KMS-11 (cell line): ENCODE measurements around the gene SLC22A16.
"Not testable (repeated sequence)": the region's sequence is repeated elsewhere in the genome, so short reads cannot be mapped to it uniquely, and the experiment has no call there.

Experiments used
- H2AFZ ChIP-seq: fragments of 200-600 bp; sonication (generic); 2 replicates; pipeline ENCODE4 v1.6.1; 2016; ENCODE audit warnings: antibody characterized with exemption, mixed run types, low read depth
- H3K27ac ChIP-seq: fragments of 200-600 bp; sonication (generic); 2 replicates; pipeline ENCODE4 v1.6.1; 2016; ENCODE audit warnings: mild to moderate bottlenecking, mixed run types
- H3K27me3 ChIP-seq: fragments of 200-600 bp; sonication (generic); 2 replicates; pipeline ENCODE4 v1.6.1; 2017; ENCODE audit warnings: mild to moderate bottlenecking, low read depth, mixed run types, moderate library complexity; ENCODE audit not compliant: insufficient read depth
- H3K36me3 ChIP-seq: fragments of 200-600 bp; sonication (generic); 2 replicates; pipeline ENCODE4 v1.6.1; 2017; ENCODE audit warnings: mild to moderate bottlenecking, mixed run types; ENCODE audit not compliant: insufficient read depth
- H3K4me1 ChIP-seq: fragments of 200-600 bp; sonication (generic); 2 replicates; pipeline ENCODE4 v1.6.1; 2016; ENCODE audit warnings: mild to moderate bottlenecking, low read depth, mixed run types; ENCODE audit not compliant: poor library complexity, severe bottlenecking
- H3K4me2 ChIP-seq: fragments of 200-600 bp; sonication (generic); 2 replicates; pipeline ENCODE4 v1.7.0; 2016; ENCODE audit warnings: mild to moderate bottlenecking, mixed run types
- H3K4me3 ChIP-seq: fragments of 200-600 bp; sonication (generic); IDR thresholded peaks from 2 replicates; pipeline ENCODE4 v1.6.1; 2017; ENCODE audit warnings: low read depth, low read length, mixed read lengths; ENCODE audit not compliant: insufficient read depth
- H3K79me2 ChIP-seq: fragments of 200-600 bp; sonication (generic); 2 replicates; pipeline ENCODE4 v1.6.1; 2016; ENCODE audit warnings: low read depth, mixed run types; ENCODE audit not compliant: insufficient read depth
- H3K9ac ChIP-seq: fragments of 200-600 bp; sonication (generic); 2 replicates; pipeline ENCODE4 v1.6.1; 2016; ENCODE audit warnings: mild to moderate bottlenecking, mixed run types
- H4K20me1 ChIP-seq: fragments of 200-600 bp; sonication (generic); 2 replicates; pipeline ENCODE4 v1.6.1; 2016; ENCODE audit warnings: mild to moderate bottlenecking, mixed run types; ENCODE audit not compliant: insufficient read depth
- TF ChIP-seq, protein P1 (sequence below): fragments of 200-600 bp; sonication (generic); conservative IDR thresholded peaks from 2 replicates; pipeline ENCODE4 v1.6.1; 2017; ENCODE audit warnings: low read depth, mild to moderate bottlenecking, antibody characterized with exemption, low read length, moderate library complexity, mixed read lengths

Gene SLC22A16

DNA sequence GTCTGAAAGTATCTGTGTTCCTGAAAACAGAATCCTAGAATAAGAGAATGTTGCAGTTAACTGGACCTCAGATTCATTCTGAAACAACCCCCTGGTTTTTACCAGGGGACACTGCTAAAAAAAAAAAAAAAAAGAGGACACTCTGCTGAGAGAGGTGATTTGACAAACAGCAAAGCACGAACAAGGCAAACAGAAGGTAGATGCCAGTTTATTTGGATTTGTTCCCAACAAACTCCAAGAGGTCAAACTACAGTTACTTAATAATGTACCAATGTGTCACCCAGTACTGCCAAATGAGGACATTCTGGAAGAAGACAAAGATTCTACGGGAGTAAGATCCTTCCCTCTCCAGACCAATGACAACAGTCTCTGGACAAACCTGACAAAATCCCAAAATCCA, 40.6 kb upstream of the SLC22A16 start:
- no peaks in the 10 kb centered on the region for H3K79me2 ChIP-seq
- H3K9ac ChIP-seq, result no peak overlapping the region
- H2AFZ ChIP-seq, result no peak overlapping the region
- H3K27me3 ChIP-seq, result no peaks in the 10 kb centered on the region
- TF ChIP-seq, protein P1, sequence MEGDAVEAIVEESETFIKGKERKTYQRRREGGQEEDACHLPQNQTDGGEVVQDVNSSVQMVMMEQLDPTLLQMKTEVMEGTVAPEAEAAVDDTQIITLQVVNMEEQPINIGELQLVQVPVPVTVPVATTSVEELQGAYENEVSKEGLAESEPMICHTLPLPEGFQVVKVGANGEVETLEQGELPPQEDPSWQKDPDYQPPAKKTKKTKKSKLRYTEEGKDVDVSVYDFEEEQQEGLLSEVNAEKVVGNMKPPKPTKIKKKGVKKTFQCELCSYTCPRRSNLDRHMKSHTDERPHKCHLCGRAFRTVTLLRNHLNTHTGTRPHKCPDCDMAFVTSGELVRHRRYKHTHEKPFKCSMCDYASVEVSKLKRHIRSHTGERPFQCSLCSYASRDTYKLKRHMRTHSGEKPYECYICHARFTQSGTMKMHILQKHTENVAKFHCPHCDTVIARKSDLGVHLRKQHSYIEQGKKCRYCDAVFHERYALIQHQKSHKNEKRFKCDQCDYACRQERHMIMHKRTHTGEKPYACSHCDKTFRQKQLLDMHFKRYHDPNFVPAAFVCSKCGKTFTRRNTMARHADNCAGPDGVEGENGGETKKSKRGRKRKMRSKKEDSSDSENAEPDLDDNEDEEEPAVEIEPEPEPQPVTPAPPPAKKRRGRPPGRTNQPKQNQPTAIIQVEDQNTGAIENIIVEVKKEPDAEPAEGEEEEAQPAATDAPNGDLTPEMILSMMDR, result no peak
- H3K4me3 ChIP-seq, result no peak overlapping the region
- H3K27ac ChIP-seq, result no peak overlapping the region
- no peak overlapping the region for H3K4me2 ChIP-seq
- H3K4me1 ChIP-seq, result no peaks in the 10 kb centered on the region
- no peaks in the 10 kb centered on the region for H3K36me3 ChIP-seq
- no peaks in the 10 kb centered on the region for H4K20me1 ChIP-seq

DNA sequence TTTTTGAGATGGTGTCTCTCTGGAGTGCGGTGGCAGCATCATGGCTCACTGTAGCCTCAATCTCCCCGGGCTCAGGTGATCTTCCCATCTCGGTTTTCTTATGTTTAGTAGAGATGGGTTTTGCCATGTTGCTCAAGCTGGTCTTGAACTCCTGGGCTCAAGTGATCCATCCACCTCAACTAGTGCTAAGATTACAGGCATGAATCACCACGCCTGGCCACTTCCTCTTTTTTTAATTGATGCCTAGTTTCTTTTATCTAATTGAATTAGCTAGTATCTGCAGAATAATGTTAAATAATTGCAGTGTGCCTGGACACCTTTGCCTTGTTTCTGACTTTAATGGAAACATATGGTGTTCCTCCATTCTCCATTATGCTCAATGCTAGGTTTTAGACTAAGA, 38.4 kb upstream of the SLC22A16 start:
- H3K9ac ChIP-seq, result no peak overlapping the region
- no peak overlapping the region for H3K27ac ChIP-seq
- H3K4me2 ChIP-seq, result no peak overlapping the region
- no peaks in the 10 kb centered on the region for H4K20me1 ChIP-seq
- no peaks in the 10 kb centered on the region for H3K79me2 ChIP-seq
- no peaks in the 10 kb centered on the region for H3K4me1 ChIP-seq
- TF ChIP-seq, protein P1, result no peak
- no peak overlapping the region for H2AFZ ChIP-seq
- no peak overlapping the region for H3K4me3 ChIP-seq
- H3K36me3 ChIP-seq, result no peaks in the 10 kb centered on the region
- no peaks in the 10 kb centered on the region for H3K27me3 ChIP-seq

- Histone ChIP-seq H2AFZ (no peak overlapping the region), H3K27ac (no peak overlapping the region)
- TF ChIP-seq, protein P1, result no peak
Observed at GRCh38 chr6:110512991-110513390, 36.6 kb upstream of the SLC22A16 start.

GRCh38 chr6:110512549-110512948, 36.1 kb upstream of the SLC22A16 start:
- not testable (repeated sequence) for H3K4me2 ChIP-seq, H3K27ac ChIP-seq, H3K9ac ChIP-seq, H3K27me3 ChIP-seq, H2AFZ ChIP-seq, H3K79me2 ChIP-seq, H4K20me1 ChIP-seq, H3K4me3 ChIP-seq, H3K4me1 ChIP-seq, H3K36me3 ChIP-seq

More at GRCh38 chr6:110512991-110513390, 36.6 kb upstream of the SLC22A16 start:
- H3K4me3 ChIP-seq, result no peak overlapping the region
- no peaks in the 10 kb centered on the region for H3K79me2 ChIP-seq
- H3K4me1 ChIP-seq, result no peaks in the 10 kb centered on the region
- H4K20me1 ChIP-seq, result no peaks in the 10 kb centered on the region
- no peaks in the 10 kb centered on the region for H3K27me3 ChIP-seq
- no peak overlapping the region for H3K9ac ChIP-seq
- no peaks in the 10 kb centered on the region for H3K36me3 ChIP-seq
- H3K4me2 ChIP-seq, result no peak overlapping the region

GRCh38 chr6:110511401-110511800, 35.0 kb upstream of the SLC22A16 start:
- no peak overlapping the region for H3K4me2 ChIP-seq
- H2AFZ ChIP-seq, result no peak overlapping the region
- no peak overlapping the region for H3K4me3 ChIP-seq

More at GRCh38 chr6:110511401-110511800, 35.0 kb upstream of the SLC22A16 start:
- H3K27me3 ChIP-seq, result no peaks in the 10 kb centered on the region
- TF ChIP-seq, protein P1, result no peak
- H4K20me1 ChIP-seq, result no peaks in the 10 kb centered on the region
- no peak overlapping the region for H3K27ac ChIP-seq
- no peaks in the 10 kb centered on the region for H3K4me1 ChIP-seq
- no peak overlapping the region for H3K9ac ChIP-seq
- no peaks in the 10 kb centered on the region for H3K36me3 ChIP-seq
- H3K79me2 ChIP-seq, result no peaks in the 10 kb centered on the region
